Mesendoderm (in vitro differentiated cells): ENCODE data around the gene ABCA2.

Experiments
- DNase-seq: peaks from one replicate; pipeline ENCODE4 v3.0.0; 2013
- H2AK5ac ChIP-seq: 2 replicates; pipeline ENCODE4 v1.6.1; 2013; ENCODE audit warnings: low read length, inconsistent platforms
- H2BK120ac ChIP-seq: 2 replicates; pipeline ENCODE4 v1.6.1; 2013; ENCODE audit warnings: low read depth, mild to moderate bottlenecking, low read length, moderate library complexity, mixed read lengths
- H2BK15ac ChIP-seq: replicated peaks from 2 replicates; pipeline ENCODE4 v1.6.1; 2013; ENCODE audit warnings: low read depth, mild to moderate bottlenecking, moderate library complexity
- H2BK5ac ChIP-seq: 2 replicates; pipeline ENCODE4 v1.6.1; 2013; ENCODE audit warnings: low read length, inconsistent platforms
- H3K18ac ChIP-seq: 2 replicates; pipeline ENCODE4 v1.6.1; 2013; ENCODE audit warnings: mild to moderate bottlenecking, low read length, mixed read lengths
- H3K23ac ChIP-seq: one replicate; pipeline ENCODE4 v1.6.1; 2013; ENCODE audit warnings: low read length
- H3K27ac ChIP-seq: 2 replicates; pipeline ENCODE4 v1.5.1; 2013; ENCODE audit warnings: low read depth, mild to moderate bottlenecking, inconsistent platforms, low read length, moderate library complexity
- H3K27me3 ChIP-seq: 2 replicates; pipeline ENCODE4 v1.6.1; 2013; ENCODE audit warnings: low read length, control low read depth, mild to moderate bottlenecking, inconsistent platforms; ENCODE audit not compliant: insufficient read depth, poor library complexity
- H3K36me3 ChIP-seq: 2 replicates; pipeline ENCODE4 v1.6.1; 2013; ENCODE audit warnings: low read length, inconsistent platforms; ENCODE audit not compliant: control insufficient read depth, insufficient read depth
- H3K4ac ChIP-seq: one replicate; pipeline ENCODE4 v1.6.1; 2013; ENCODE audit warnings: low read depth, mild to moderate bottlenecking, low read length, moderate library complexity
- H3K4me1 ChIP-seq: 2 replicates; pipeline ENCODE4 v1.6.1; 2013; ENCODE audit warnings: low read depth, low read length, inconsistent platforms; ENCODE audit not compliant: control insufficient read depth
- H3K4me2 ChIP-seq: 2 replicates; pipeline ENCODE4 v1.6.1; 2013; ENCODE audit warnings: low read length
- H3K4me3 ChIP-seq: 2 replicates; pipeline ENCODE4 v1.5.1; 2013; ENCODE audit warnings: mild to moderate bottlenecking, low read length
- H3K56ac ChIP-seq: one replicate; pipeline ENCODE4 v1.6.1; 2013; ENCODE audit warnings: low read length
- H3K79me1 ChIP-seq: 2 replicates; pipeline ENCODE4 v1.6.1; 2013; ENCODE audit warnings: low read length, inconsistent platforms
- H3K79me2 ChIP-seq: 2 replicates; pipeline ENCODE4 v1.6.1; 2013; ENCODE audit warnings: mild to moderate bottlenecking, low read length; ENCODE audit not compliant: control insufficient read depth, insufficient read depth
- H3K9ac ChIP-seq: 2 replicates; pipeline ENCODE4 v1.6.1; 2013; ENCODE audit warnings: low read length, inconsistent platforms
- H4K5ac ChIP-seq: one replicate; pipeline ENCODE4 v1.6.1; 2013; ENCODE audit warnings: low read length
- H4K8ac ChIP-seq: one replicate; pipeline ENCODE4 v1.6.1; 2013; ENCODE audit warnings: low read depth, mild to moderate bottlenecking, control low read depth, low read length, moderate library complexity
- WGBS: extraction: QIAGEN DNeasy Blood & Tissue Kit; methylation state at CpG from one replicate; pipeline ENCODE4 v1.1.7; 2013; ENCODE audit warnings: low lambda C conversion rate, missing lambda C conversion rate; ENCODE audit not compliant: insufficient coverage; ENCODE audit errors: extremely low coverage; 5-methylcytosine and 5-hydroxymethylcytosine counted together

ABCA2 gene

GRCh38 chr9:137020771-137021567, 7.1 kb downstream of the ABCA2 start:
- no peaks in the 10 kb centered on the region for H3K36me3 ChIP-seq
- no peaks in the 10 kb centered on the region for H3K79me1 ChIP-seq

GRCh38 chr9:137019891-137020683, 8.0 kb downstream of the ABCA2 start:
- H3K27ac ChIP-seq: no peak overlapping the region
- H3K56ac ChIP-seq: no peak overlapping the region
- no peaks in the 10 kb centered on the region for H3K79me1 ChIP-seq
- H3K4me3 ChIP-seq: no peak overlapping the region
- no peak overlapping the region for H3K4me2 ChIP-seq
- no peaks in the 10 kb centered on the region for H3K4me1 ChIP-seq
- WGBS: no CpG with 5 or more reads among the region's 34 CpGs
- H2BK5ac ChIP-seq: no peak overlapping the region
- H3K36me3 ChIP-seq: no peaks in the 10 kb centered on the region
- H2BK120ac ChIP-seq: no peak overlapping the region
- H4K8ac ChIP-seq: no peak overlapping the region
- no peak overlapping the region for H2AK5ac ChIP-seq
- H3K79me2 ChIP-seq: no peaks in the 10 kb centered on the region
- no peak overlapping the region for H3K9ac ChIP-seq
- no peak overlapping the region for H3K4ac ChIP-seq
- DNase-seq: no peak
- no peak overlapping the region for H3K23ac ChIP-seq
- no peak overlapping the region for H3K18ac ChIP-seq
- H3K27me3 ChIP-seq: no peaks in the 10 kb centered on the region
- H4K5ac ChIP-seq: no peak overlapping the region
- H2BK15ac ChIP-seq: no peak overlapping the region

More at GRCh38 chr9:137020771-137021567, 7.1 kb downstream of the ABCA2 start:
- Histone ChIP-seq H2AK5ac (no peak overlapping the region), H3K27me3 (no peaks in the 10 kb centered on the region), H3K4ac (no peak overlapping the region), H2BK120ac (no peak overlapping the region), H3K79me2 (no peaks in the 10 kb centered on the region), H3K4me1 (no peaks in the 10 kb centered on the region), H3K23ac (no peak overlapping the region), H3K4me3 (no peak overlapping the region), H3K56ac (no peak overlapping the region), H4K8ac (no peak overlapping the region), H3K4me2 (no peak overlapping the region), H3K18ac (no peak overlapping the region), H4K5ac (no peak overlapping the region), H3K27ac (no peak overlapping the region), H2BK15ac (no peak overlapping the region), H2BK5ac (no peak overlapping the region), H3K9ac (no peak overlapping the region)
- no peak for DNase-seq
- no CpG with 5 or more reads among the region's 32 CpGs for WGBS

GRCh38 chr9:137018761-137019559, 9.1 kb downstream of the ABCA2 start:
- Histone ChIP-seq H3K36me3 (no peaks in the 10 kb centered on the region), H3K18ac (no peak overlapping the region), H2AK5ac (no peak overlapping the region), H3K56ac (no peak overlapping the region), H2BK120ac (no peak overlapping the region), H2BK15ac (no peak overlapping the region), H3K27ac (no peak overlapping the region), H3K23ac (no peak overlapping the region), H3K4ac (no peak overlapping the region), H3K4me2 (no peak overlapping the region), H3K79me1 (no peaks in the 10 kb centered on the region), H3K4me1 (no peaks in the 10 kb centered on the region), H3K27me3 (no peaks in the 10 kb centered on the region), H3K4me3 (no peak overlapping the region), H4K5ac (no peak overlapping the region), H4K8ac (no peak overlapping the region), H3K79me2 (no peaks in the 10 kb centered on the region), H2BK5ac (no peak overlapping the region), H3K9ac (no peak overlapping the region)
- no CpG with 5 or more reads among the region's 36 CpGs for whole genome bisulfite sequencing
- DNase-seq: no peak

- H3K4me2 ChIP-seq: no peak overlapping the region
- H4K8ac ChIP-seq: no peak overlapping the region
- no peak overlapping the region for H3K18ac ChIP-seq
- H3K27me3 ChIP-seq: no peaks in the 10 kb centered on the region
- no peak overlapping the region for H2BK5ac ChIP-seq
- no peak overlapping the region for H2BK15ac ChIP-seq
- H3K36me3 ChIP-seq: no peaks in the 10 kb centered on the region
- no peak overlapping the region for H3K4me3 ChIP-seq
- no CpG with 5 or more reads among the region's 45 CpGs for WGBS
- H3K4me1 ChIP-seq: no peaks in the 10 kb centered on the region
- no peak overlapping the region for H2AK5ac ChIP-seq
- no peak overlapping the region for H3K27ac ChIP-seq
- H4K5ac ChIP-seq: no peak overlapping the region
- DNase-seq: no peak
- H3K79me2 ChIP-seq: no peaks in the 10 kb centered on the region
- no peak overlapping the region for H2BK120ac ChIP-seq
- H3K56ac ChIP-seq: no peak overlapping the region
- no peak overlapping the region for H3K4ac ChIP-seq
- no peaks in the 10 kb centered on the region for H3K79me1 ChIP-seq
- no peak overlapping the region for H3K9ac ChIP-seq
- no peak overlapping the region for H3K23ac ChIP-seq
Measured at GRCh38 chr9:137017791-137018497, 10.1 kb downstream of the ABCA2 start.

GRCh38 chr9:137017071-137017470, 11.0 kb downstream of the ABCA2 start:
- H3K4ac ChIP-seq: no peak overlapping the region
- no peak overlapping the region for H3K23ac ChIP-seq
- H2AK5ac ChIP-seq: no peak overlapping the region
- WGBS: no CpG with 5 or more reads among the region's 28 CpGs
- no peaks in the 10 kb centered on the region for H3K4me1 ChIP-seq
- H3K4me2 ChIP-seq: no peak overlapping the region
- H2BK120ac ChIP-seq: no peak overlapping the region
- no peak overlapping the region for H4K8ac ChIP-seq
- no peak overlapping the region for H3K27ac ChIP-seq
- no peaks in the 10 kb centered on the region for H3K36me3 ChIP-seq
- no peak for DNase-seq
- no peak overlapping the region for H3K9ac ChIP-seq
- H3K79me1 ChIP-seq: no peaks in the 10 kb centered on the region
- H3K18ac ChIP-seq: no peak overlapping the region
- H3K56ac ChIP-seq: no peak overlapping the region
- H2BK5ac ChIP-seq: no peak overlapping the region
- H3K27me3 ChIP-seq: no peaks in the 10 kb centered on the region
- H4K5ac ChIP-seq: no peak overlapping the region
- H2BK15ac ChIP-seq: no peak overlapping the region
- no peaks in the 10 kb centered on the region for H3K79me2 ChIP-seq
- no peak overlapping the region for H3K4me3 ChIP-seq
